GM21447 (cell line): ENCODE results near the gene TMEM120B.

Experiments used
- ATAC-seq: cut with Tn5 transposase; IDR thresholded peaks from one replicate; pipeline ENCODE4 v1.9.1; 2021; ENCODE audit not compliant: unreplicated experiment

TMEM120B gene

DNA sequence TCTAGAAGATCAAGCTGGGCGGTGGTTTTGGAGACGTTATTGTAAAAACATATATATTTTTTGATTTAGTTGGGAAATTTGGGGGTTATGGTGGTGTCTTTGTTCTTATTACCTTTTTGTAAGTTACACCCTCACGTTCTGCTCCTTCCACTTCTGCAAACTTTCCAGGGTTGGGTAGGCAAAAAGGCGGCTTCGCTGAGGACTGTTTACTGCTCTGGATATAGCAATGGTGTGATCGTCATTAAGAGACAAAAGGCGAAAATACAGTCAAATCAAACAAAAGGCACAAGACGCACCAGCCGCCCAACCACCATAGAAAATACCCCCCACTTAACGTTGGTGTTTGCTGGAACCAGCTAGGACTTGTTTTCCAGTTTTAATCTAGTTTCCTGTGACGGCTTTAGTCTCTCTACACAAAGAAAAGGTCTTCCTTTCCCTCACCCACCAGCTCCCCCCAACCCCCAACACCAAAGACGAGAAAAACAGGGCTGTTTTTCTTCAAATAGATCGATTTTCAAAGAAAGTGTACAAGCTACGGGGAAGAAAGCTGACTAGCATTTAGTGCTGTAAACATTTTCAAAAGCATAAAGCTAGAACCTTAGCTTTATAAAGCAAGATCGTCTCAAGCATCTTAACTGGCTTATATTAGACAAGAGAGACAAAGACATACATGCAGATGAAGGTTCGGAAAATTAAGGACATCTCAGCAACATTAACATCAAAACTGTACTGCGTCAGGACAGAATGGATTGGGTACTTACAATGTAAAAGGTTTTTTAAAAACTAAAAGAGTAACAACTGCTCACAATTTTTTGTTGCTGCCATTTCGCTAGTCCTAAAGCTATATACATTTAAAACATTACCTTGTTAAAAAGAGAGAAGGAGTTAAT lies 89.3 kb downstream of the TMEM120B start:
- no peak for ATAC-seq

GRCh38 chr12:121802485-121802842 lies 89.9 kb downstream of the TMEM120B start:
- ATAC-seq = no peak

GRCh38 chr12:121802843-121803698 lies 90.5 kb downstream of the TMEM120B start:
- ATAC-seq = peak; percentile 41

- no peak for ATAC-seq
Measured at GRCh38 chr12:121803861-121804416, 91.4 kb downstream of the TMEM120B start, which contains the start of gene SETD1B. TSS of gene SETD1B (plus strand) at chr12:121804009. CDS start at chr12:121804738, 729 bp downstream.

DNA sequence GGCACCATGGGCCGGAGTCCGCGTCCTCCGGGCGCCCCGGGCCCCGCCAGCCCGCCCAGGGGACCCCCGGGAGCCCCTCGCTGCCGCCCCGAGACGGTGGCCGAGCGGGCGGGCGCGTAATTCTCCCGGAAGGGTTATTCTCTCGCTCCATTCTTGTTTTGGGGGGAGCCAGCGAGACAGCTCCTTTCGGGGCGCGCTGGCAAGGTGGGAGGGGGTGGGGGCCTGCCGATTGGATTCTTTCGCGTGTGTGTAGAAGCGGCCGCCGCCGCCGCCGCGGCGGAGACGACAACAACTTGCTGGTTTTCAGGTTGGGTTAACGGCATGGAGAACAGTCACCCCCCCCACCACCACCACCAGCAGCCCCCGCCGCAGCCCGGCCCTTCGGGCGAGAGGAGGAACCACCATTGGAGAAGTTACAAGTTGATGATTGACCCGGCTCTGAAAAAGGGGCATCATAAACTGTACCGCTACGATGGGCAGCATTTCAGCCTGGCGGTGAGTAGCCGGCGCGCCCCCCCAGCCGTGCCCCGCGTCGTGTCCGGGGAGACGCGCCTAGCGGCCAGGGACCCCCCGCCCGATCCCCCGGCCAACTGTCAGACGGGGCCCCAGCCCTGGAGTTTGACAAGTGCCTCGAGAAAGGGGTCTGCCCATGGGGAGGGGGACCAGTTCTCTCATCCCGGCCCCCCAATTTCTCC lies 92.0 kb downstream of the TMEM120B start:
- no peak for ATAC-seq

DNA sequence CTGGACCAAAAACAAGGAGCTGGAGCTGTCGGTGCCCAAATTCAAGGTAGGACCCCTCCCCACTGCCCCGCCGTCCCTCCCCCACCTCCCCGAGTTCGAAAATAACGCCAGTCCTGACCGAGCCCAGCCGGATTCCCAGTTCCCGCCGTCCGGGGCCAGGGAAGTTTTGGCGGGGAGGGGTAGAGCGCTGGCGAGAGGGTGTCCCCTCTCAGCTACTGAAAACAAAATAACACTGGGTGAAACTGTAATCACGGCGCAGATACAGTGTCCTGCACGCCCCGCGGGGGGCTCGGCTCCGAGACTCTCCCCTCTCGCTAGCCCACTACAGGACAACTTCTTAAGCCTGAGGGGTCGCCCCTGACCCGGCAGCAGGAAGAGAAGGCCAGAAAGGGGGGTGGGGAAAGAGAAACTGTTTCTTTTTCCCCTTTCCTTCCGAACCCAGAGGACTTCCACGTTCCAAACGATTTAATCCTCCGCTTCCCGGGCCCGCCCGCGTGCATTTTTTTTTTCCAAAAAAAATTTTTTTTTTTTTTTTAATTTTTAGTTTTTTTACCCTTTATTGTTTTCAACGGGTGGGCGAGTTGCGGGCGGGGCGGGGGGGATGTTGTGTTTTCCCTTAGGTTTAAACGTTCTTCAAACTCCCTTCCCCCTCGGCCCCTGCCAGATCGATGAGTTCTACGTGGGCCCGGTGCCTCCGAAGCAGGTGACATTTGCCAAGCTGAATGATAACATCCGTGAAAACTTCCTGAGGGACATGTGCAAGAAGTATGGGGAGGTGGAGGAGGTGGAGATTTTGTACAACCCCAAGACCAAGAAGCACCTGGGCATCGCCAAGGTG lies 92.8 kb downstream of the TMEM120B start:
- ATAC-seq = no peak

DNA sequence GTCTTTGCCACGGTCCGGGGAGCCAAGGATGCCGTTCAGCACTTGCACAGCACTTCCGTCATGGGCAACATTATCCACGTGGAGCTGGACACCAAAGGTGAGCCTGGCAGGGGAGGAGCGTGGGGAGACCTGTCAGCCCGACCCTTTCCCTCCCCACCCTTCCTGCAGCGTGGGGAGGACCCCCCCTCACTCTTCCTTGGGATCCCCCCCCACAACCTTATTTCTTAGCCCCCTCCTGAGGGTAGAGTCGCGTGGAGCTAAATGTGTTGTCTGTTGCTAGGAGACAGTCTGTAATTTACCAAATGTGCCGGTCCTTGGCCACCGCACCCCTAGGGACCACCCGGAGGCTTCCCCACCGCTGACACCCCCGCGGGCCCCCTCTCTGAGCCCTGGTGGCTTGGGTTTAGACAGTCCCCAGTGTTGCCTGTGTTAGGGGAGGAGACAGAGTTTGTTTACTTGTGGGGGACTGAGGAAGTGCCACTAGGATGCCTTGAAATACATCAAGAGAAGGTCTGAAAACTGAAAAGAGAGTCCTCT lies 93.5 kb downstream of the TMEM120B start:
- no peak for ATAC-seq

DNA sequence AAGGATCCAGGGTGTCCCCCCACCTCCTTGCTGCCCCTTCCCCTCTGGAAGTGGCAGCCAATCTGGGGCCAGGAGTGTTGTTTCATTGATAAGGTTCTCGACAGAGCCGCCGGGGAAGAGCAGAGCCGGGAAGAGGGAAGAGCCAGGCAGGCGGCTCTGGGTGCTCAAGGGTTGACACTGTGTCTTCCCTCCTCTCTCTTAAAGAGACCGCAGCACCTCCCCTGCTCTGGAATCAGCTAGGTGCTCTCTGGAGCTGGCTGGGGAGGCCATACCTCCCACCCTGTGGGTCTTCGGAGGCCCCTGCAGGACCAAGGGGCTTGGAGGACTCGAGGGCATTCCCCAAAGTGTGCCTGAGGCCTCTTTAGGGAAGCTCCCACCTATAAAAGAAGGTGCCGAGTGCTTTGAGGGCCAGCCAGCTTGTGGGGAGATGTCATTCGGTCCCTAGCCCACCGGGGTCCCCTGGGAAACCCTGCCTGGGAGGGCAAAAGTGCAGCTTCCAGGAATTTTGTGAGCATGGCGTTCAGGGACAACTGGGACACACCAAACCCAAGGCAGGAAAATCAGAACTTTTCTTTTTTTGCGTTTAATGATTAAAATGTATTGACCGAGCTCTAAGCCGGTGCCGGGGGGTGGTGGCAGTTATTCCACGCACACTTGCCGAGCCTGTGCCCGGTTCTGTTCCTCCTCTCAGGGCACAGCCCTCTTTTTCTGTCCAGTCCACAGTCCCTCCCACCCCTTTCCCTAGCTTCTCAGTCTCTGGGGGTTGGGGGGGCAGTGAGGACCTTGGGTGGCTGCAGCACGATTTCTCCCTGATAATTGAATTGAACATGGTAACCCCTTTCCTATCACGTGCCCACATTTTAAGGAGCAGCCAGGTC lies 94.2 kb downstream of the TMEM120B start:
- ATAC-seq = no peak

DNA sequence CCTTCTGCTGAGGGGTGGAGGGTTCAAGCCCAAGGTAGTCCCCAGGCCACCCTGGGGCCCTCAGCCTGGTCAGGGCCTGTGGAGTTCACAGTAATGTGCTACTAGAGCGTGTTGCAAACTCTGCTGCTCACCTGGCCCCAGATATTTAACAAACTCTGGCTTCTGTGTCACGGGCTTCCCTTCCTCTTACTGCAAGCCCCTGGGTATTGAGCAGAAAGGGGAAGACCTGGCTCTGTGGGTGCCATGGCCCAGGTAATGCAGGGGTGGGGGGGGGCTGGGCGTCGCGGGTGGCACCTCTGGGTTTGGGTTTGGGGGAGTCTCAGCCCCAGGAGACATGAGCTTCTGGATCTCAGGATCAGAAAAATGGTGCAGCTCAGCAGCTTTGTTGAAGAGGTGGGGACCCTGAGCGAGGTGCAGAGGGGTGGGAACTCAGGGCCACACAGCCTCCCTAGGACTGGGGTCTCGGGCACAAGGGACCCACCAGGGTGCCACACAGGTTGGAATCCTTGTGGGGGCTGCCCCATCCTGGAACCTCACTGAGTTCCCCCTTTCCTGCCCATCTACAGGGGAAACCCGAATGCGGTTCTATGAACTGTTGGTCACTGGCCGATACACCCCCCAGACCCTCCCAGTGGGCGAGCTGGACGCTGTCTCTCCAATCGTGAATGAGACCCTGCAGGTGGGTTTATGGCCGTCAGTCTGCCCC lies 95.2 kb downstream of the TMEM120B start:
- ATAC-seq = no peak

- ATAC-seq = no peak
Measured at GRCh38 chr12:121808623-121809022, 96.1 kb downstream of the TMEM120B start.

GRCh38 chr12:121809712-121810116 lies 97.2 kb downstream of the TMEM120B start:
- ATAC-seq = no peak

DNA sequence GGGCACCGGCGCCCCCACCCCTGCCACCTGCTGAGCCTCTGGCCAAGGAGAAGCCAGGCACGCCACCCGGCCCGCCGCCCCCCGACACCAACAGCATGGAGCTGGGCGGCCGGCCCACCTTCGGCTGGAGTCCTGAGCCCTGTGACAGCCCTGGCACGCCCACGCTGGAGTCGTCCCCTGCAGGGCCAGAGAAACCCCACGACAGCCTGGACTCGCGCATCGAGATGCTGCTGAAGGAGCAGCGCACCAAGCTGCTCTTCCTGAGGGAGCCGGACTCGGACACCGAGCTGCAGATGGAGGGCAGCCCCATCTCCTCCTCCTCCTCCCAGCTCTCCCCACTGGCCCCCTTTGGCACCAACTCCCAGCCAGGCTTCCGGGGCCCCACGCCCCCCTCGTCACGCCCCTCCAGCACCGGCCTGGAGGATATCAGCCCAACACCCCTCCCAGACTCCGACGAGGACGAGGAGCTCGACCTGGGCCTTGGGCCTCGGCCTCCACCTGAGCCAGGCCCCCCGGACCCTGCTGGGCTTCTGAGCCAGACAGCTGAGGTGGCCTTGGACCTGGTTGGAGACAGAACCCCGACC lies 97.8 kb downstream of the TMEM120B start:
- ATAC-seq = no peak

DNA sequence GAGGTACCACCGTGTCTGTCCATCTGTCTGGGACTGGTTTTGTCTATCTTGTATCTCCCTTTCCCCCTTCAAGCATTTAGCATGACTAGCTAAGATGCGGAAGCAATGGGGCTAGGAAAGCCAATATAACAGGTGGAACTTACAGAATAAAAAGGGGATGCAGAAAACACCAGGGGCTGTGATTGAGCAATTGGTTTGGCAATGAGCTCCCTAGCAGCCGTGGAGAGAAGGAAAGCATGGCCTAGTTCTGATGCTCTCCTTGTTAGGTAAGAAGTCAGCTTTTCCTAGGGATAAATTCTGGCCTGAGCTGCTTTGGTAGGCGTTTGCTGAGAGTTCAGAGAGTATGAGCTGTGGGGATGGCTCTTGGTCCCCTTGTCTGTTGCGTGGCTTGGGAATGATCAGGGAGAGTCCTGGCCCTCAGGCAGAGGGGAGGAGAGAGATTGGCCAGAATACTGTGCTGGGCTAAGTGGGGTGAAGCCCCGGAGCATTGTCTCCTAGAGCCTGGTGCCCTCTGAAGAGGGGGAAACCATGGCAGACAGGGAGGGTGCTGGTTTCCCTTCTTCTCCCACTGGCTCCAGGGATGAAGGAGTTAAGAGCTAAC lies 98.4 kb downstream of the TMEM120B start:
- no peak for ATAC-seq

GRCh38 chr12:121811434-121812319 lies 99.1 kb downstream of the TMEM120B start:
- ATAC-seq = peak; percentile 66

DNA sequence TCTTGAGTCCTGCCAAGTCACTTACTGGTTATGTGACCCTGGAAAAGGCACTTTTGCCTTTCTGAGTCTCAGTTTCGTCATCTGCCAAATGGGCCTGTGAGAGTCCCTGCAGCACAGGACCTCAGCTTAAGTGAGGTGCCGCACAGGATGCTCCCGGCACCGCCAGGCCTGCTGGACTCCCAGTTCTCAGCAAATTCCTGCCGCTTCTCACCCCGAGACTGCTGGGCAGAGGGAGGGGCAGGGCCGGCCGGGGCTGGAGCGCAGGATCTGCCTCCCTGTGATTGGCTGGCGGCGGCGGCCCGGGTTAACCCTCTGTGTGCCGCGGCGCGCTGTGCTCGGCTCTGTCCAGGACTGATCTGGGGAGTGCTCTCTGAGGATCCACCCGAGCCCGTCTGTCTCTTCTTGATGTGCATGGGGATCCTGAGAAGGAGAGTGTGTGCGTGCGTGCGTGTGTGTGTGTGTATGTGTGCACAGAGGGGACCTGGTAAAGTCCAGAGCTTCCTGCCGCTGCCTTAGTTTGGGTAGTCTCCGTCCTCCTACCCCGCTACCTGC lies 99.8 kb downstream of the TMEM120B start:
- peak; percentile 34 for ATAC-seq
